NCI-H1092 treated with DMSO at 0.1 percent for 48 hours (cell line): ENCODE results near the gene URI1.
"Not testable (repeated sequence)": the region's sequence is repeated elsewhere in the genome, so short reads cannot be mapped to it uniquely, and the experiment has no call there.

Experiments
- DNase-seq: peaks from one replicate; lab custom pipeline; 2025; lab: John Stamatoyannopoulos, UW

The URI1 gene

GRCh38 chr19:29941828-29942403, at the start of gene URI1:
Gene URI1, plus strand, starts transcription at chr19:29942239. Its CDS starts 309 bp downstream, at chr19:29942548.
- peak; percentile 90 for DNase-seq

GRCh38 chr19:29893606-29894284, 48.3 kb upstream of the URI1 start:
- DNase-seq = no peak

- no peak for DNase-seq
Measured at GRCh38 chr19:29896802-29897201, 45.2 kb upstream of the URI1 start.

GRCh38 chr19:29897466-29897865, 44.6 kb upstream of the URI1 start:
- DNase-seq = no peak

GRCh38 chr19:29904017-29904416, 38.0 kb upstream of the URI1 start:
- no peak for DNase-seq

GRCh38 chr19:29908963-29909944, 32.8 kb upstream of the URI1 start:
- DNase-seq = no peak

- DNase-seq = no peak
Measured at GRCh38 chr19:29914933-29915332, 27.1 kb upstream of the URI1 start.

- DNase-seq = not testable (repeated sequence)
Measured at GRCh38 chr19:29915832-29916231, 26.2 kb upstream of the URI1 start.

- DNase-seq = no peak
Measured at GRCh38 chr19:29917911-29918310, 24.1 kb upstream of the URI1 start.

- no peak for DNase-seq
Measured at GRCh38 chr19:29918891-29919290, 23.1 kb upstream of the URI1 start.

GRCh38 chr19:29922972-29923371, 19.1 kb upstream of the URI1 start:
- no peak for DNase-seq

- no peak for DNase-seq
Measured at GRCh38 chr19:29923653-29924052, 18.4 kb upstream of the URI1 start.

GRCh38 chr19:29926031-29926430, 16.0 kb upstream of the URI1 start:
- DNase-seq = no peak

GRCh38 chr19:29926801-29927200, 15.2 kb upstream of the URI1 start:
- DNase-seq = no peak

- DNase-seq = no peak
Measured at GRCh38 chr19:29927944-29928625, 14.0 kb upstream of the URI1 start.

GRCh38 chr19:29928831-29929230, 13.2 kb upstream of the URI1 start:
- no peak for DNase-seq

- no peak for DNase-seq
Measured at GRCh38 chr19:29934257-29934656, 7.8 kb upstream of the URI1 start.

GRCh38 chr19:29934781-29935180, 7.3 kb upstream of the URI1 start:
- DNase-seq = no peak

- no peak for DNase-seq
Measured at GRCh38 chr19:29936409-29936808, 5.6 kb upstream of the URI1 start.

GRCh38 chr19:29939628-29940027, 2.4 kb upstream of the URI1 start:
- DNase-seq = no peak

- DNase-seq = no peak
Measured at GRCh38 chr19:29940971-29941585, 961 bp upstream of the URI1 start.
